ENCODE measurements around the gene METTL13.

Gene METTL13

DNA sequence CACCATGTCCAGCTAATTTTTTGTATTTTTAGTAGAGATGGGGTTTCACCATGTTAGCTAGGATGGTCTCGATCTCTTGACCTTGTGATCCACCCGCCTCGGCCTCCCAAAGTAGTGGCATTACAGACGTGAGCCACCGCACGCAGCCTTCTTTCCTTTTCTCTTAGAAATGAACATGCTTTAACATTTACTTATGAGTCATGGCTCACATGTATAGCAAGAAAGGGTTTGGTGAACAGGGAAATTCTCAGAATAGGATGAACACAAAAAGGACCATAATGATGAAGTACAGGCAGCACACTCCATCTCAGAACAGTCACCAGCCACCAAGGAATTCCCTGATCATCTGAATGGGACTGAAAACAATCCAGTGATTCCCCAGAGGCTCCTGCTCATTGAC is 30.2 kb upstream of the METTL13 start:
- no peak for TF ChIP-seq JUND (IDR thresholded peaks at IDR 0.05; ENCODE audit: low read depth)
- in situ Hi-C loops (cut with HindIII; ENCODE audit: low pct_unique_long_range_greater_than_20kb, low sequenced_read_pairs), result no loop called here
- DNase-seq (ENCODE audit: low read depth in 1 of 2, low spot score in 1 of 2), result no peak

DNA sequence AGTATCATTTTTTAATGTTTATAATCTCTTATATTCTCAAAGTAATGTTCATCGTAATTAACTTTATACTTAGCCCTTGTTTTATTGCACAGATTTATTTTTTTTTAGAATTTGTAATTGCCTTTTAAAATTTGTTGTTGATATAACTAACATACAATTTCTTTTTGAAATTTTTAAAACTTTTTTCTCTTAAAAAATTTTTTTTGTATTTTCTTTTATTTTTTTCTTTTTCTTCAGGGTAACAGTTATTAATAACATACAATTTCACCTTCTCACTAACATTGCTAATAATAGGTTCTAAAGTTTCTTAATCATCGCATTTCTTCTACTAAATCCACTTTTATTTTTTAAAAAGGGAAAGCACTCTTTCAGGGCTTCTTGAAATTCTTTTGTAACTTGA is 28.3 kb upstream of the METTL13 start:
- TF ChIP-seq JUND (IDR thresholded peaks at IDR 0.05; ENCODE audit: low read depth), result no peak
- in situ Hi-C loops (cut with HindIII; ENCODE audit: low pct_unique_long_range_greater_than_20kb, low sequenced_read_pairs), result no loop called here
- no peak for DNase-seq (ENCODE audit: low read depth in 1 of 2, low spot score in 1 of 2)

DNA sequence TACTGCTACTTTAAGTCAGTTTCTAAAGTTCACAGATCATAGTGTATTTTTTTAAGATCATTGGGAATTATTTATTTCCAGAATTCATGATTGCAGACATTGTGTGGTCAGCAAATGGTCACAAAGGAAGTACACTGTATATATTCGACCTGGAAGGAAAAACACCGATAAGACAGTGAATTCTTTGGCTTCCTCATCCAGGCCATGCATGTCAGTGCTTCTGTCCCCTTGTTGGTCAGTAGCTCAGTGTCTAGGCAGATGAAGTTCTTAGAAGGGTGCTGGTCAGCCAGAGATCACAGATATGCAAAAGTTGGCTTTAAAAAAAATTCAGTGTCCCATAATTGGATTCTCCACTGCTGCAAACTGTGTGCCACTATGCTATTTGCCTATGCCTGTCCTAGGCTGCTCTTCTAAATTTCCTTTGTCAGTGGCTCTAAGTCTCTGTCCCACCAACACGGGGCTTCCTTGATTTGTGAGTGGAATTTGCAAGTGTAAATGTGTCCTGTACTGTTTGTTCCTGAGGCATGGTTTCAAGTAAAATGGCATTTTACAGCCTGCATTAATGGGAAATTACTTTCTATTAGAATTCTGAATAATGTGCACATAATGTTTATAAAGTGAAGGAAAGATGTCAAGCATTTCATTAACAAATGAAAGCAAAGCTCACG is 27.6 kb upstream of the METTL13 start:
- DNase-seq (ENCODE audit: low read depth in 1 of 2, low spot score in 1 of 2), result no peak
- TF ChIP-seq JUND (IDR thresholded peaks at IDR 0.05; ENCODE audit: low read depth), result no peak
- in situ Hi-C loops (cut with HindIII; ENCODE audit: low pct_unique_long_range_greater_than_20kb, low sequenced_read_pairs), result no loop called here

DNA sequence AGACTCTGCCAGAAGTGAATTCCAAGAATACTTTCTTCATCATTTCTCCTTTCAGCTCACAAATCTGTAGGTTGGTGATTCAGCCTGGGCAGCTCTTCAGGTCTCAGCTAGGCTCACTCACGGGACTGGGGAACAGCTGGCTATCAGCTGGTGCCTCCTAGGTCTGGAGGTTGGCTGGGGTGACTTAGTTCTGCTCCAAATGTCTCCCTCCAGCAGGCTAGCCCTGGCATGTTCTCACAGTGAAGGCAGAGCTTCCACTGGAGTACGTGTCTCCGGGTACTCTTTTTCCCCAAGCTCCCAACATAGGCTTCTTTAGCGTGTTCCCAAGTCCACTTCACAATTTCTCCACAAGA is 27.1 kb upstream of the METTL13 start:
- in situ Hi-C loops (cut with HindIII; ENCODE audit: low pct_unique_long_range_greater_than_20kb, low sequenced_read_pairs), result no loop called here
- TF ChIP-seq JUND (IDR thresholded peaks at IDR 0.05; ENCODE audit: low read depth), result no peak

DNA sequence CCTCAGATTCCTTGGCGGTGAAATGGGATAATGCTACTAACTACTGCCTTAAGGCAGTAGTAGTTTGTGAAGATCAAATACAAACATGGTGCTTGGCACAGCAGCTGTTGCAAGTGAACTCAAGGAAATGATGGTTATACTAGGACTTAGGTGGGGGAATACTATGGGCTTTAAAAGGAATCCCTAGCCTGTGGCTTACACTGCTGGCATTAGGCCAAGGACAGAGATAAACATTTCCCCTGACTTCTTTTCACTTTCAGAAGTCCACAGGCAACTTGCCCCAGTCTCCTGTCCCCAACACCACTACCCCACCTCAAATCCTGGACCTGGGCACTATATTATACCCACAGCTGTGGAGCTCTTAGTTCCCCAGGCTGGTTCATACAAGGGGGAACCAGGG is 26.5 kb upstream of the METTL13 start:
- no peak for DNase-seq (ENCODE audit: low read depth in 1 of 2, low spot score in 1 of 2)
- in situ Hi-C loops (cut with HindIII; ENCODE audit: low pct_unique_long_range_greater_than_20kb, low sequenced_read_pairs), result no loop called here
- TF ChIP-seq JUND (IDR thresholded peaks at IDR 0.05; ENCODE audit: low read depth), result no peak

More for the DNA sequence above, 27.1 kb upstream of the METTL13 start:
- no peak for DNase-seq (ENCODE audit: low read depth in 1 of 2, low spot score in 1 of 2)

DNA sequence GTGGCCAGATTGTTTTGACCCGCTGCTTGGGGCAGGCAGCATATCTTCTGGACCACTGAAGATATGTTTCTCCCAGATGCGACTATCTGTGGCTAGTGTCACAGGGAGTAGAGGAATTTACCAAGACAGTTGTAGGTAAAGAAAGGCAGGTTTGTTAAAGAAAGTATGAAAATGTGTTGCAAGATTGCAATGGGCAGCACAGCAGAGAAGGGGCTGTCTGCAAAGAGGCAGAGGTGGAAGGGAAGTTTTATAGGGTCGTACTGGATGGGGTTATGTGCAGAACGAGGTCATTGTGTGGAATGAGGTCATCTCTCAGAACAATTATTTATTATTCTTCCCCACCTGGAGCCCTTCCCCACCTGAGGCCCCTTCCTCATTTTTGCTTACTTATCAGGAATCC is 24.6 kb upstream of the METTL13 start:
- in situ Hi-C loops (cut with HindIII; ENCODE audit: low pct_unique_long_range_greater_than_20kb, low sequenced_read_pairs), result no loop called here
- DNase-seq (ENCODE audit: low read depth in 1 of 2, low spot score in 1 of 2), result no peak
- TF ChIP-seq JUND (IDR thresholded peaks at IDR 0.05; ENCODE audit: low read depth), result no peak

DNA sequence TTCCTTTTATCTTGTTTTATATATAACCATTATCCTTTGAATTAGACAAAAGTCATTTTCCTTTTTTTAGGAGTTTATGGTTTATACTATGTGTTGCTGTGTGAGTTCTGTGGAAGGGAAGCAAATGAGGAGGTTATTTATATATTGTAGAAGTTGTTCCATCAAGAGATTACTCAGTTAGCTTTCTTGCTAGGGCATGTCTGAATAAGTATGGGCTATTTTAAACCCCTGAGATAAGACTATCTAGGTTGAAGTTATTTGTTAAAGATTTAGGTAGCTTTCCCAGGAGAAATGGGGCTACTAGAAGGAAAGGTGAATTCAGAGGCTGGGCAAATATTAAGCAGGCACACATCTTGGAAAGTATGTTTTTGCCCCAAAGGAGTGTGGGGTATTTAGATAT is 23.4 kb upstream of the METTL13 start:
- in situ Hi-C loops (cut with HindIII; ENCODE audit: low pct_unique_long_range_greater_than_20kb, low sequenced_read_pairs), result no loop called here
- TF ChIP-seq JUND (IDR thresholded peaks at IDR 0.05; ENCODE audit: low read depth), result no peak
- DNase-seq (ENCODE audit: low read depth in 1 of 2, low spot score in 1 of 2), result no peak

DNA sequence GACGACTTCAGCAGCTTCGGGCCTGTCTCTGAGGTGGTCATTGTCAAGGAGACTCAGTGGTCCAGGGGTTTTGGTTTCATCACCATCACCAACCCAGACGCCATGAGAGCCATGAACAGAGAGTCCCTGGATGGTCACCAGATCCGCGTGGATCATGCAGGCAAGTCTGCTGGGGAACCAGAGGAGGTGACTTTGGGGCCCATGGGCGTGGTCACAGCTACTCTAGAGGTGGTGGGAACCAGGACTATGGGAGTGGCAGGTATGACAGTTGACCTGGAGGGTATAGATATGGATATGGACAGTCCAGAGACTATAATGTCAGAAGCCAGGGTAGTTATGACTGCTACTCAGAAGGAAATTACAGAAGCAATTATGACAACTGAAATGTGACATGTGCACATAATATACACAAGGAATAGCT is 19.3 kb upstream of the METTL13 start:
- no peak for TF ChIP-seq JUND (IDR thresholded peaks at IDR 0.05; ENCODE audit: low read depth)
- in situ Hi-C loops (cut with HindIII; ENCODE audit: low pct_unique_long_range_greater_than_20kb, low sequenced_read_pairs), result no loop called here
- DNase-seq (ENCODE audit: low read depth in 1 of 2, low spot score in 1 of 2), result no peak

DNA sequence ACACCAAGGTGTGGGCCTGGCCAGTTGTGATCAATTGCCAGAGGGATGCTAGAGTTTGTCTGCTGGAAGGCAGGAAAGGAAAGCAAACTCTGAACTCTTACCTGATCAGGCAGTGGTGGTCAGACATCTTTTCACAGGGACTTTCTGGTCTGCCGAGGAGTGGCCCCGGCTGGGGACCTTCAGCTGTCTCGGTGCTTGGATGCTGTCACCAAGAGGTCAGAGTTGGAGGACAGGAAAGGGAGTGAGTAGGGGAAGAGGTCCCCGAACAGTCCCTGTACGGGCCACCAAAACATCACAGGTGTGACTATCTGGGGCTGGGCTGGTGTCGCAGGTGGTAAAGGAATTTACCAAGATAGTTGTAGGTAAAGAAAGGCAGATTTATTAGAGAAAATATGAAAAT is 17.7 kb upstream of the METTL13 start:
- in situ Hi-C loops (cut with HindIII; ENCODE audit: low pct_unique_long_range_greater_than_20kb, low sequenced_read_pairs), result no loop called here

DNA sequence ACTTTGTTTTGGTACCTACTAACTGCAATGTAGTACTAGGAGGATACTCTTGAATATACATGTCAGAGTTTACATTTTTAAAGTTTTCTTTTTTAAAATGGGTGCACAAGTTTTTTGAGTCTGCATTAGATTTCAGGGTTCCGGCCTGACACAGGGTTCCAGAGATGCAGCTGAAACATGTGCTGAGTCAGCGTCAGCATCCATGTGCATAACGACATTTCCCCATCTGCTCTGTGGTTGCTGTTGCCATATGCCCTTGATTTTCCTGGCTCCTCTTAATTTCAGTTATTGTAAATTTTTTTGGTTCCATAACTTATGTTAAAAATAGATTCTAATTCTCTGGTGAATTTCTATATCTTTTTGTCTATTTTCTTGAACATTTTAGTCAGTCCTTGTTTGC is 12.3 kb upstream of the METTL13 start:
- no peak for TF ChIP-seq JUND (IDR thresholded peaks at IDR 0.05; ENCODE audit: low read depth)
- in situ Hi-C loops (cut with HindIII; ENCODE audit: low pct_unique_long_range_greater_than_20kb, low sequenced_read_pairs), result no loop called here

More for the DNA sequence above, 17.7 kb upstream of the METTL13 start:
- no peak for TF ChIP-seq JUND (IDR thresholded peaks at IDR 0.05; ENCODE audit: low read depth)
- no peak for DNase-seq (ENCODE audit: low read depth in 1 of 2, low spot score in 1 of 2)

DNA sequence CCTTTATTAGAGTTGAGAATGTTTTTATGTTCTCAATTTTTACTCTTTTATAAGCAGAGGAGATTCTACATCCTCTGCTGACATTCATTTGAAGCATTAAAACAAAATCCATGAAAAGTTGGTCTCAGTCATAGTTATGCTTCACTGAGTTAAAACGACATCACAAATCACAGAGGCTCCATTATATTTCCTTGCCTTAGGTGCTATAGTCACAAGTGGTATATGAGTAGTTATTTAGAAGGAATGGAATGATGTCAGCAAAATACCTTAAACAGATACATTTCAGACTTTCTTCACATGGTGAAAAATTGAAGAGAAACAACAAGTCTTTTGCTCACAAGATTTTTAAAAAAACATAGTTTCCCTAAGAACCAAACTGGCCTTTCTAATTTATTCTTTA is 11.7 kb upstream of the METTL13 start:
- in situ Hi-C loops (cut with HindIII; ENCODE audit: low pct_unique_long_range_greater_than_20kb, low sequenced_read_pairs), result no loop called here
- no peak for TF ChIP-seq JUND (IDR thresholded peaks at IDR 0.05; ENCODE audit: low read depth)
- no peak for DNase-seq (ENCODE audit: low read depth in 1 of 2, low spot score in 1 of 2)

More for the DNA sequence above, 12.3 kb upstream of the METTL13 start:
- no peak for DNase-seq (ENCODE audit: low read depth in 1 of 2, low spot score in 1 of 2)

DNA sequence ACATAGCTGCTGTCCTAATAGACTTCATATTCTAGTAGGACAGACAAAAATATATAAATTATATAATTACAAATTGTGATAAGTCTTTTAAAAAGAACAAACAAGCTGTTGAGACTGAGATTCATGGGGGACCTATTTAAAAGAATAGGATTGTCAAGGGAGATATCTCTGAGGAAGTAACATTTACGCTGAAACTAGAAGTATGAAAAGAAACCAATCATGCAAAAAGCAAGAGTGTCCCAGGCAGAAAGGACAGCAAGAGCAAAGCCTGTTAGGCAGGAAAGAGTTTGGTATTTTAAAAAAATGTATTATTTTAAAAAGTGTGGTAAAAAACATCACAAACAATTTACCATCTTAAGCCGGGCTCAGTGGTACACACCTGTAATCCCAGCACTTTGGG is 9.1 kb upstream of the METTL13 start:
- TF ChIP-seq JUND (IDR thresholded peaks at IDR 0.05; ENCODE audit: low read depth), result no peak
- no peak for DNase-seq (ENCODE audit: low read depth in 1 of 2, low spot score in 1 of 2)
- in situ Hi-C loops (cut with HindIII; ENCODE audit: low pct_unique_long_range_greater_than_20kb, low sequenced_read_pairs), result no loop called here

DNA sequence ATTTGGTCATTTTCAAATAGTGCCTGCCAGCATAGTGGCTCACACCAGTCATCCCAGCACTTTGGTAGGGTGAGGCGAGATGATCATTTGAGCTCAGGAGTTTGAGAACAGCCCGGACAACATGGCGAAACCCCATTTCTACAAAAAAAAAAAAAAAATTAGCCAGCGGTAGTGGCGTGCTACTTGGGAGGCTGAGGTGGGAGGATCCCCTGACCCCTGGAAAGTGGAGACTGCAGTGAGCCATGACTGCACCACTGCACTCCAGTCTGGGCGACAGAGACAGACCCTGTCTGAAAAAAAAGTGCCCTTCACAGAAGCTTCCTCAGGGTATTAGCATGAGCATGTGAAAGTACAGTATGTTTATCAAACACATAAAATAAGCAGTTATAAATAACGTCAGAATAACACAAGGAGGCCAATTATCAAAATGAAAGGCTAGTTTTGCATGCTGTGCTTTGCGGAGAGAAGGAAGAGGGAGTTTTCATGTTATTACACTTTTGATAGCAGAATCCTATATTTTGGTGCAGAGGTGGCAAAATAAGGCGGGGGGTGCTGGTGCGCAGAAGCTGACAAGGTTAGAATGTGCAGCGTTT is 781 bp upstream of the METTL13 start:
- DNase-seq (ENCODE audit: low read depth in 1 of 2, low spot score in 1 of 2), result no peak
- no peak for TF ChIP-seq JUND (IDR thresholded peaks at IDR 0.05; ENCODE audit: low read depth)
- in situ Hi-C loops (cut with HindIII; ENCODE audit: low pct_unique_long_range_greater_than_20kb, low sequenced_read_pairs), result no loop called here

Measured in T47D (cell line).